HCT116 (cell line): ENCODE data around the gene HADH.
"Not testable (repeated sequence)": the region's sequence is repeated elsewhere in the genome, so short reads cannot be mapped to it uniquely, and the experiment has no call there.

Experiments used
- MAX ChIP-seq: IDR thresholded peaks from 2 replicates; pipeline ENCODE4 v1.6.1; 2012
- POLR2A ChIP-seq: IDR thresholded peaks from 2 replicates; pipeline ENCODE4 v1.7.0; 2011; ENCODE audit warnings: borderline replicate concordance; ENCODE audit not compliant: insufficient read depth, insufficient read length; ENCODE audit errors: extremely low read depth
- POLR2AphosphoS5 ChIP-seq: IDR thresholded peaks from 2 replicates; pipeline ENCODE4 v1.6.1; 2011; ENCODE audit warnings: mild to moderate bottlenecking, low read depth, low read length, moderate library complexity
- TCF7L2 ChIP-seq: IDR thresholded peaks from 2 replicates; pipeline ENCODE4 v1.7.0; 2011; ENCODE audit warnings: borderline replicate concordance, inconsistent platforms; ENCODE audit not compliant: insufficient read depth, insufficient read length; ENCODE audit errors: extremely low read depth
- YY1 ChIP-seq: IDR thresholded peaks from 2 replicates; pipeline ENCODE4 v1.6.1; 2011; ENCODE audit warnings: low read length, low read depth, moderate library complexity, mild to moderate bottlenecking; ENCODE audit not compliant: insufficient replicate concordance; ENCODE audit errors: extremely low read depth
- ZBTB33 ChIP-seq: IDR thresholded peaks from 2 replicates; pipeline ENCODE4 v1.6.1; 2011; ENCODE audit warnings: mild to moderate bottlenecking, low read length, moderate library complexity; ENCODE audit not compliant: insufficient replicate concordance; ENCODE audit errors: extremely low read depth
- TF ChIP-seq, protein P1 (sequence below), 3 experiments: fragments of 200-600 bp in 1 of 3; sonication (generic) in 1 of 3; IDR thresholded peaks in 2 of 3; conservative IDR thresholded peaks in 1 of 3; 2 replicates each; pipeline ENCODE4 v1.5.1; 2012 to 2017; ENCODE audit warnings: low read depth in 2 of 3, low read length in 2 of 3, antibody characterized with exemption in 1 of 3, borderline replicate concordance in 1 of 3, control low read depth in 1 of 3, mild to moderate bottlenecking in 1 of 3, mixed read lengths in 1 of 3, mixed run types in 1 of 3, moderate library complexity in 1 of 3; ENCODE audit not compliant: insufficient read depth in 1 of 3

GRCh38 chr4:107967519-107967918 is 22.2 kb upstream of the HADH start:
- TF ChIP-seq POLR2AphosphoS5, TCF7L2, POLR2A, MAX, ZBTB33, YY1: not testable (repeated sequence)
- TF ChIP-seq, protein P1, sequence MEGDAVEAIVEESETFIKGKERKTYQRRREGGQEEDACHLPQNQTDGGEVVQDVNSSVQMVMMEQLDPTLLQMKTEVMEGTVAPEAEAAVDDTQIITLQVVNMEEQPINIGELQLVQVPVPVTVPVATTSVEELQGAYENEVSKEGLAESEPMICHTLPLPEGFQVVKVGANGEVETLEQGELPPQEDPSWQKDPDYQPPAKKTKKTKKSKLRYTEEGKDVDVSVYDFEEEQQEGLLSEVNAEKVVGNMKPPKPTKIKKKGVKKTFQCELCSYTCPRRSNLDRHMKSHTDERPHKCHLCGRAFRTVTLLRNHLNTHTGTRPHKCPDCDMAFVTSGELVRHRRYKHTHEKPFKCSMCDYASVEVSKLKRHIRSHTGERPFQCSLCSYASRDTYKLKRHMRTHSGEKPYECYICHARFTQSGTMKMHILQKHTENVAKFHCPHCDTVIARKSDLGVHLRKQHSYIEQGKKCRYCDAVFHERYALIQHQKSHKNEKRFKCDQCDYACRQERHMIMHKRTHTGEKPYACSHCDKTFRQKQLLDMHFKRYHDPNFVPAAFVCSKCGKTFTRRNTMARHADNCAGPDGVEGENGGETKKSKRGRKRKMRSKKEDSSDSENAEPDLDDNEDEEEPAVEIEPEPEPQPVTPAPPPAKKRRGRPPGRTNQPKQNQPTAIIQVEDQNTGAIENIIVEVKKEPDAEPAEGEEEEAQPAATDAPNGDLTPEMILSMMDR (IDR thresholded peaks at IDR 0.05 in 2 of 3, conservative IDR thresholded peaks at IDR 0.05 in 1 of 3; ENCODE audit: borderline replicate concordance in 1 of 3, insufficient read depth in 1 of 3, low read depth in 2 of 3, low read length in 2 of 3), result not testable (repeated sequence)
